Lower lobe of right lung (tissue), 2 donors: ENCODE measurements around the gene CCDC178. TPM values are rescaled to one million over a fixed set of nuclear protein-coding genes. Genes with fewer than 3 reads are reported as not detected.

Source experiments
- ATAC-seq, 2 donors: fragments of 200-7000 bp; cut with Tn5 transposase; one replicate each; pipeline ENCODE4 v1.9.1; 2020 to 2022; ENCODE audit warnings: mild to moderate bottlenecking in 2 of 2, moderate library complexity in 2 of 2
- DNase-seq: peaks from one replicate; pipeline ENCODE4 v3.0.0-alpha.2; 2020
- H3K27ac ChIP-seq: fragments of 200-600 bp; one replicate; pipeline ENCODE4 v1.8.0; 2022
- H3K27me3 ChIP-seq: fragments of 200-600 bp; one replicate; pipeline ENCODE4 v1.8.0; 2022; ENCODE audit warnings: low read depth
- H3K36me3 ChIP-seq: fragments of 200-600 bp; one replicate; pipeline ENCODE4 v1.8.0; 2022; ENCODE audit warnings: mild to moderate bottlenecking
- H3K4me1 ChIP-seq: fragments of 200-600 bp; one replicate; pipeline ENCODE4 v1.8.0; 2022
- H3K4me3 ChIP-seq: fragments of 200-600 bp; one replicate; pipeline ENCODE4 v1.8.0; 2022; ENCODE audit warnings: mild to moderate bottlenecking
- H3K9me3 ChIP-seq: fragments of 200-600 bp; one replicate; pipeline ENCODE4 v1.8.0; 2022
- intact Hi-C: fragments of 100-400 bp; cut with DNase I; formaldehyde crosslinking; loops from one replicate; pipeline ENCODE4 v1.11.0; 2022
- total RNA-seq: library from RNA; stranded (reverse); fragmentation: NEBNext Ultra II Directional; extraction: Animal tissue kit (Norgen Biotek cat#: 25700); gene quantifications from one replicate; pipeline ENCODE4 v1.2.1, GENCODE V29; 2021
- TF ChIP-seq, protein P1 (sequence below): fragments of 200-600 bp; IDR thresholded peaks from one replicate; pipeline ENCODE4 v1.8.0; 2022; ENCODE audit warnings: antibody characterized with exemption, mild to moderate bottlenecking
- donor health status: DM: no; HTN: yes; CAD: no; lungs with severe emphysema.

CCDC178 gene
- total RNA-seq, 1 donor from 2014 or later = not detected

DNA sequence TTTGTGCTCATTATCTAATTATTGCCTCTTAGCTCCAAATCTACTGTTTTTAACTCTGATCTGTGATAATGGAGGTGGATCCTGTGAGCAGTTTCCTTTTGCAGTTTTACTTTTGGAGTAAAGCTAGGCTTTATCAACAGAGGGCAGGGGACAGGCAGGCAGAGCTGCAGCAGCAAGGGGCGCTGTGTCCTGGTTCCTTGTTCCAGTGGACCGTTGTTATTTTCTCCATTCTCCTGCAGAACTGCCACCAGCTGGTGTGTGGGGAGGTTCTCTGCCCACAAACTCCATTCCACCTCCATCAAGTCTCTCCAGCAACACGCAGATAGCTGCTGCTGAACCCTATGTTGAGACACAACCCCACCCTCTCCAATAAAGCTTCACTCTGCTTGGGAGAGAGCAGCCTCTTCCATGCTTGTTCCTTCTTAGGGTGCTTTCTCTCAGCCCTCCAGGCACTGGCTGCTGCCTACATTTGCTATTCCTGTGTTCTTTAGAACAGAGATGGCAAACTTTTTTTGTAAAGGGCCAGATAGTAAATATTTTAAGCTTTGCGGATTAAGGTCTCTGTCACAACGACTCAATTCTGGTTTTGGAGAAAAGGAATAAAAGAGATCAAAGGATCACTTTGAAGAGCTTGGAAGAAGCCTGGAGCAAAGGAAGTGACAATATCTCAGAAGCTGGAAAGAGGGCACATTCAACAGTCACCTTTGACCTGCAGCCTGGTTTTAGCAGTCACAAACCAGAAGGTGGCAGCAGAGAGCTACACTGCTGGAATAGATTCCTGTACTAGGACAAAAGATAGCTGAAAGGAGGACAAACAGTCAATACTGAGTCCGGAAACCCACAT lies 208.8 kb downstream of the CCDC178 start:
- no peaks in the 10 kb centered on the region for H3K9me3 ChIP-seq
- peak; percentile 55 to 78 for ATAC-seq
- H3K36me3 ChIP-seq = no peaks in the 10 kb centered on the region
- DNase-seq = no peak
- intact Hi-C loops = no loop called here
- no peak overlapping the region for H3K27ac ChIP-seq
- no peak overlapping the region for H3K4me3 ChIP-seq
- TF ChIP-seq, protein P1, sequence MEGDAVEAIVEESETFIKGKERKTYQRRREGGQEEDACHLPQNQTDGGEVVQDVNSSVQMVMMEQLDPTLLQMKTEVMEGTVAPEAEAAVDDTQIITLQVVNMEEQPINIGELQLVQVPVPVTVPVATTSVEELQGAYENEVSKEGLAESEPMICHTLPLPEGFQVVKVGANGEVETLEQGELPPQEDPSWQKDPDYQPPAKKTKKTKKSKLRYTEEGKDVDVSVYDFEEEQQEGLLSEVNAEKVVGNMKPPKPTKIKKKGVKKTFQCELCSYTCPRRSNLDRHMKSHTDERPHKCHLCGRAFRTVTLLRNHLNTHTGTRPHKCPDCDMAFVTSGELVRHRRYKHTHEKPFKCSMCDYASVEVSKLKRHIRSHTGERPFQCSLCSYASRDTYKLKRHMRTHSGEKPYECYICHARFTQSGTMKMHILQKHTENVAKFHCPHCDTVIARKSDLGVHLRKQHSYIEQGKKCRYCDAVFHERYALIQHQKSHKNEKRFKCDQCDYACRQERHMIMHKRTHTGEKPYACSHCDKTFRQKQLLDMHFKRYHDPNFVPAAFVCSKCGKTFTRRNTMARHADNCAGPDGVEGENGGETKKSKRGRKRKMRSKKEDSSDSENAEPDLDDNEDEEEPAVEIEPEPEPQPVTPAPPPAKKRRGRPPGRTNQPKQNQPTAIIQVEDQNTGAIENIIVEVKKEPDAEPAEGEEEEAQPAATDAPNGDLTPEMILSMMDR = peak; percentile 75
- H3K4me1 ChIP-seq = no peaks in the 10 kb centered on the region
- H3K27me3 ChIP-seq = no peaks in the 10 kb centered on the region

DNA sequence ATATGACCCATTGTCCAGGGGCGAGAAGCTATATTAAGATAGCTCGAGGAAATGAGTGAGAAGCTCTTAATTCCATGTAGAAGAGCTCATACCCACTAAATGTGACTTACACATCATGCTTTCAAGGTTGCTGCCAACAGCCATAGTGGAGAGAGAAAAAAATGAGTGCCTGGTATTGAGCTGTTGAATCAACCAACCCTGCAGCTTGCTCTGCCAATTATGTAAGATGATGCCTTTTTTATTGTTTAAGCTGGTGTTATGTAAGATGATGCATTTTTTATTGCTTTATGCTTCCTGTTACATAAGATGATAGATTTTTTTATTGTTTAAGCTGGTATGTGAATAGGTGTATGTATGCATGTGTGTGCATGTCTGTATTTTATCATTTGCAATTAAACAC lies 228.2 kb downstream of the CCDC178 start:
- no peaks in the 10 kb centered on the region for H3K4me1 ChIP-seq
- no peaks in the 10 kb centered on the region for H3K27me3 ChIP-seq
- H3K4me3 ChIP-seq = no peak overlapping the region
- TF ChIP-seq, protein P1 = no peak
- no peaks in the 10 kb centered on the region for H3K36me3 ChIP-seq
- DNase-seq = no peak
- H3K27ac ChIP-seq = no peak overlapping the region
- no peaks in the 10 kb centered on the region for H3K9me3 ChIP-seq
- intact Hi-C loops = no loop called here
- no peak for ATAC-seq

DNA sequence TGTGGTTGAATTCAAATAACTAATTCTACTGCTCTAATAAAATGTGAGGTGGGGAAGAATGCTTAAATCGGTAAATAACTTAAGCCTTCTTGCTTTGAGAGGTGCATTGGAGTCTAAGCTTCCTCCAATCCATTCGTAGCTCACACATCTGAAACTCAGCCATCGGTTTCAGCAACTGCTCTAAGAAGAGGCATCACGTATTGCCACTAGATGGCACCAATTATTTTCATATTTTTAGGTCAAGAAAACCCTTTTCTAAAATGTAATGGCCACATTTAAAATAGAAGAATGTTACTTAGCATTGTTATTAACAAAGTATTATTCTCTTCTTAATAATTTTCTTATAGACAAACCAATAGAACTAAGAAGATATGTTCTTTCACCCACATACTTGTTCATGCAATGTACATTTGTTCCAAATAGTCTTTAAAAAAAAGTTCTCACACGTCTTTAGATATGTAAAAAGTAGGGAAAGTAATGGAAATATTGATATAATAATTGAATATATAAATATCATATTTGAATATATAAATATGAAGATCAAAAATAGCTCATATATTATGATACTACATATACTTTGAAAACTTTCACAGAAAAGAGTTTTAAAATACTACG lies 229.8 kb downstream of the CCDC178 start:
- Histone ChIP-seq H3K9me3 (no peaks in the 10 kb centered on the region), H3K4me3 (no peak overlapping the region), H3K4me1 (no peaks in the 10 kb centered on the region), H3K27ac (no peak overlapping the region), H3K36me3 (no peaks in the 10 kb centered on the region), H3K27me3 (no peaks in the 10 kb centered on the region)
- ATAC-seq (no peak), DNase-seq (no peak)
- intact Hi-C loops = no loop called here
- TF ChIP-seq, protein P1 = peak; percentile 37

DNA sequence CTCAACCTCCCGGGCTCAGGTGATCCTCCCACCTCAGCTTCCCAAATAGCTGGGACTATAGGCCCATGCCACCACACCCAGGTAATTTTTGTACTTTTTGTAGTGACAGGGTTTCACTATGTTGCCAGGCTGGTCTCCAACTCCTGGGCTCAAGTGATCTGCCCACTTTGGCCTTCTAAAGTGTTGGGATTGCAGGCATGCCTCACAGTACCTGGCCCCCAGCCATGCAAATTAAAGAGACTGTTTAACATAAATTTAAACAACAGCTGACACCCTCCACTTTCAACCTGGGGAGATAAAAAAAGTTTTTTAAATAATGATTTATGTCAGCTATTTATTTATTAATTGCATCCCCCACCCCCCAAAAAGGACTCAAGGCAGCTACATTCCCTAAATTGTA lies 234.7 kb downstream of the CCDC178 start:
- DNase-seq = no peak
- no peak overlapping the region for H3K27ac ChIP-seq

DNA sequence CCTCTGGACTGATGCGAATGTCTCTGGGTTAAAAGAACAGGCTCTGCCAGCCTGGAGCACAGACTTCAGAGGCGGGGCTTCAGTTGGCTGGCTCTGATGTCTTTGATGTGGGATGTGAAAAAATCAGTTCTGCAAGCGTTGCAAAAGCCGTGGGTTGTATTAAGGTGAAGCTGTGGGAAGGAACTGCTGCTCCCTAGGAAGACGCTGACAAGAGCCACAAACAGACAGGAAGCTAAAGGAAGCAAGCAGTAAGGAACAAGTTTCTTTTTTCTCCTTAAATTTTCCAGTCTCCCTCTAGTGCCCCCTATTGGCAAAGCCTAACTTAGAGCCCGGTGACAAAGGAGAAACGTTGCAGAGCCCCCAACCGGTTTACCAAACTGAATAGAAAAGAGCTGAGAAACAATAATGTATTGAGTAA lies 239.0 kb downstream of the CCDC178 start:
- no peaks in the 10 kb centered on the region for H3K36me3 ChIP-seq
- no peaks in the 10 kb centered on the region for H3K27me3 ChIP-seq
- ATAC-seq (peak in 1 of 2 donors; percentile 31), DNase-seq (no peak)
- TF ChIP-seq, protein P1 = peak; percentile 48
- intact Hi-C loops = no loop called here
- H3K4me3 ChIP-seq = no peak overlapping the region
- no peaks in the 10 kb centered on the region for H3K4me1 ChIP-seq
- no peak overlapping the region for H3K27ac ChIP-seq
- no peaks in the 10 kb centered on the region for H3K9me3 ChIP-seq

More for the DNA sequence above, 234.7 kb downstream of the CCDC178 start:
- TF ChIP-seq, protein P1 = no peak
- H3K36me3 ChIP-seq = no peaks in the 10 kb centered on the region
- H3K9me3 ChIP-seq = no peaks in the 10 kb centered on the region
- intact Hi-C loops = no loop called here
- no peaks in the 10 kb centered on the region for H3K27me3 ChIP-seq
- no peak for ATAC-seq
- no peaks in the 10 kb centered on the region for H3K4me1 ChIP-seq
- no peak overlapping the region for H3K4me3 ChIP-seq
